ENCODE results near the gene CTAG1B. TPM values are rescaled to one million over a fixed set of nuclear protein-coding genes. Genes with fewer than 3 reads are reported as not detected.

The CTAG1B gene
- total RNA-seq, 1 experiment from 2014 or later = not detected

DNA sequence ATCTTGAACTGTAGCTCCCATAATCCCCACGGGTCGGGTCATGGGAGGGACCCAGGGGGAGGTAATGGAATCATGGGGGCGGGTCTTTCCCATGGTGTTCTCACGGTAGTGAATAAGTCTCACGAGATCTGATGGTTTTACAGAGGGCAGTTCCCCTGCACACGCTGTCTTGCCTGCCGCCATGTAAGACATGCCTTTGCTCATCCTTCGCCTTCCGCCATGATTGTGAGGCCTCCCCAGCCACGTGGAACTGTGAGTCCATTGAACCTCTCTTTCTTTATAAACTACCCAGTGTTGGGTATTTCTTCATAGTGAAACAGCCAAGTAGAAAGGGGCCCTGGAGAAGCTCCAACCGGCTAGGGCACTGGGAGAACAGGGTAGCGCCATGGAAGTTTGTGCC is 21.9 kb downstream of the CTAG1B start:
- TF ChIP-seq, protein P1, sequence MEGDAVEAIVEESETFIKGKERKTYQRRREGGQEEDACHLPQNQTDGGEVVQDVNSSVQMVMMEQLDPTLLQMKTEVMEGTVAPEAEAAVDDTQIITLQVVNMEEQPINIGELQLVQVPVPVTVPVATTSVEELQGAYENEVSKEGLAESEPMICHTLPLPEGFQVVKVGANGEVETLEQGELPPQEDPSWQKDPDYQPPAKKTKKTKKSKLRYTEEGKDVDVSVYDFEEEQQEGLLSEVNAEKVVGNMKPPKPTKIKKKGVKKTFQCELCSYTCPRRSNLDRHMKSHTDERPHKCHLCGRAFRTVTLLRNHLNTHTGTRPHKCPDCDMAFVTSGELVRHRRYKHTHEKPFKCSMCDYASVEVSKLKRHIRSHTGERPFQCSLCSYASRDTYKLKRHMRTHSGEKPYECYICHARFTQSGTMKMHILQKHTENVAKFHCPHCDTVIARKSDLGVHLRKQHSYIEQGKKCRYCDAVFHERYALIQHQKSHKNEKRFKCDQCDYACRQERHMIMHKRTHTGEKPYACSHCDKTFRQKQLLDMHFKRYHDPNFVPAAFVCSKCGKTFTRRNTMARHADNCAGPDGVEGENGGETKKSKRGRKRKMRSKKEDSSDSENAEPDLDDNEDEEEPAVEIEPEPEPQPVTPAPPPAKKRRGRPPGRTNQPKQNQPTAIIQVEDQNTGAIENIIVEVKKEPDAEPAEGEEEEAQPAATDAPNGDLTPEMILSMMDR (IDR thresholded peaks at IDR 0.05; ENCODE audit: unreplicated experiment) = no peak
- no peaks in the 10 kb centered on the region for H3K27me3 Mint-ChIP-seq (ENCODE audit: insufficient read depth, unreplicated experiment)
- peak overlapping the region; percentile 19 for H3K27ac Mint-ChIP-seq (ENCODE audit: low read depth, unreplicated experiment)
- no TSS peak for BruUV-seq (replicated peaks)
- ChIA-PET POLR2A (no interaction called here), CTCF (no interaction called here)
- no peaks in the 10 kb centered on the region for H3K36me3 Mint-ChIP-seq (ENCODE audit: insufficient read depth, unreplicated experiment)
- peaks cover 5% of the 10 kb centered on the region for H3K9me3 Mint-ChIP-seq (ENCODE audit: unreplicated experiment)
- DNase-seq (ENCODE audit: unreplicated experiment) = no peak
- intact Hi-C loops (cut with micrococcal nuclease) = no loop called here
- peaks cover 51% of the 10 kb centered on the region for H3K4me1 Mint-ChIP-seq (ENCODE audit: insufficient read depth, unreplicated experiment)
- H3K4me3 Mint-ChIP-seq (ENCODE audit: unreplicated experiment) = no peak overlapping the region

DNA sequence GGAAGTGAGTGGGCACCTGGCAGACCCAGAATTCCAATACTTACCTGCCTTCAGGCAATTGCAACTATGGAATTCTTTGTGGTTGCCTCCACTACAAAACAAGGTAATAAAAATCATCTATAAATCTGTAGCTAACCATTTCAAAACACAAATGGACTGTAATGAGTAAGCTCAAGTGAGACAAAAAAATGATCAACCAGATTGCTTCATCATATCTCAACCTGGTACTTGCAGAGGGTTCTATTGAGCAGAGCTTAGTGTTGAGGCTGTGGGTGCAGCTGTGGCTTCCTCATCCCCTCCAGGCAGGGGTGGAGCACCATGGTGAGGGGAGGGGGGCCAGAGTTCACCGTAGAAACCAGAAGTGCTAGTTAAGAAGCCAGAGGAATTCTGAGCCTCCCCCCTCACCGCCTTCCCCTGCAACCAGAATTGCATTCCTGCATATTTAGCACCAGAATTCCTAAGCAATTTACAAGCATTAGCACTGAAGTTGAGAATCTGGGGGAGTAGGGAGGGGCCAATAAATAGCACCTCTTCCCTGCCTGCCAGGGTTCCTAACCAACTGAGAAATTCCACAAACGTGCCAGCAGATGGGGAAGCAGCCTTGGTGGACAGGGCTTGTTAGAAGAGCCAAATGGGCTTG is 22.7 kb downstream of the CTAG1B start:
- POLR2A ChIA-PET = interaction anchor here (0.7 to 1.4 kb wide), 6 partner anchors 8 to 217 kb away, joined by 3 to 4 read pairs (median 4); partner anchors contain the start of gene EMD
- CTCF ChIA-PET = interaction anchor here (0.8 kb wide), 1 partner anchor 216 kb away, joined by 4 read pairs; no protein-coding TSS in a partner anchor

DNA sequence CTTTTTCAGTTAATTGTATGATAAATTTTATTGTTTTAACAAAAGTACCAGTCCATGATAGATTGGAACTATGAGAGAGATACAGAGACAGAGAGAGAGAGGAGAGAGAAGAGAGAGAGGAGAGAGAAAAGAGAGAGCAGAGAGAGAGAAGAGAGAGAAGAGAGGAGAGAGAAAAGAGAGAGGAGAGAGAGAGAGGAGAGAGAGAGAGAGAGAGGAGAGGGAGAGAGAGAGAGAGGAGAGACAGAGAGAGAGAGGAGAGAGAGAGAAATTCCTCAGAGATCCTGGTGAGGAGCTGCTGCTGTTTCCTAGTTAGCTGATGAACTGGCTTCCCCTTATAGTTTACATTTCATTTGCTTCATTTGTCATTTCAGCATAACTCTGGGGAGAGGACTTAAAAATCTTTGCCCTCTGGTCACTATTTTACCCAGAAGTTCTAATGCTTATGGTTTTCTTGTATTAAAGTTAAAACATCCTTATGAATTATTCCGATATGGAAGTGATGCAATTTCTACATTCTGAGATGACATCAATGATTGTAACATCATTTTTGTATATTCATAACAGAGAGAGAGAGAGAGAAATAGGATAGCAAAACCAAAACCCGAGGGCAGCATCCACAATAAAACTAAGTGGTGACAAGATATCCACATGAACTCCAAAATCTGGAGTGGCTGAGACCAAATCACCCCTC is 23.4 kb downstream of the CTAG1B start:
- CTCF ChIA-PET = interaction anchor here (0.8 kb wide), 2 partner anchors 135 to 216 kb away, joined by 4 to 5 read pairs; no protein-coding TSS in a partner anchor
- intact Hi-C loops (cut with micrococcal nuclease) = loop anchor here (1.0 kb wide), 1 partner anchor 9 kb away; no protein-coding TSS in a partner anchor

More for the DNA sequence above, 22.7 kb downstream of the CTAG1B start:
- BruUV-seq (replicated peaks) = TSS peak; percentile 33
- TF ChIP-seq, protein P1 (IDR thresholded peaks at IDR 0.05; ENCODE audit: unreplicated experiment) = no peak
- H3K27me3 Mint-ChIP-seq (ENCODE audit: insufficient read depth, unreplicated experiment) = no peaks in the 10 kb centered on the region
- peaks cover 8% of the 10 kb centered on the region for H3K9me3 Mint-ChIP-seq (ENCODE audit: unreplicated experiment)
- no peak overlapping the region for H3K27ac Mint-ChIP-seq (ENCODE audit: low read depth, unreplicated experiment)
- H3K4me3 Mint-ChIP-seq (ENCODE audit: unreplicated experiment) = peak overlapping the region; percentile 3
- DNase-seq (ENCODE audit: unreplicated experiment) = peak; percentile 69
- peaks cover 45% of the 10 kb centered on the region for H3K4me1 Mint-ChIP-seq (ENCODE audit: insufficient read depth, unreplicated experiment)
- H3K36me3 Mint-ChIP-seq (ENCODE audit: insufficient read depth, unreplicated experiment) = no peaks in the 10 kb centered on the region
- intact Hi-C loops (cut with micrococcal nuclease) = loop anchor here (1.0 kb wide), 1 partner anchor 8 kb away; no protein-coding TSS in a partner anchor

More for the DNA sequence above, 23.4 kb downstream of the CTAG1B start:
- peak overlapping the region; percentile 3 for H3K4me3 Mint-ChIP-seq (ENCODE audit: unreplicated experiment)
- peaks cover 43% of the 10 kb centered on the region for H3K4me1 Mint-ChIP-seq (ENCODE audit: insufficient read depth, unreplicated experiment)
- H3K36me3 Mint-ChIP-seq (ENCODE audit: insufficient read depth, unreplicated experiment) = no peaks in the 10 kb centered on the region
- no peak for DNase-seq (ENCODE audit: unreplicated experiment)
- TF ChIP-seq, protein P1 (IDR thresholded peaks at IDR 0.05; ENCODE audit: unreplicated experiment) = no peak
- peaks cover 8% of the 10 kb centered on the region for H3K9me3 Mint-ChIP-seq (ENCODE audit: unreplicated experiment)
- no TSS peak for BruUV-seq (replicated peaks)
- peak overlapping the region; percentile 0 for H3K27ac Mint-ChIP-seq (ENCODE audit: low read depth, unreplicated experiment)
- no peaks in the 10 kb centered on the region for H3K27me3 Mint-ChIP-seq (ENCODE audit: insufficient read depth, unreplicated experiment)
- POLR2A ChIA-PET = interaction anchor here (0.7 to 1.4 kb wide), 7 partner anchors 9 to 216 kb away, joined by 3 to 6 read pairs (median 4); partner anchors contain the start of gene EMD
